Upper lobe of right lung (tissue), 1 donor: ENCODE data around the gene SLC9A5. TPM values are rescaled to one million over a fixed set of nuclear protein-coding genes. Genes with fewer than 3 reads are reported as not detected.
A peak's percentile ranks its signal among the peaks of the same experiment; 100 is the strongest.

Experiments used
- ATAC-seq: fragments of 200-7000 bp; cut with Tn5 transposase; one replicate; pipeline ENCODE4 v1.9.1; 2020; ENCODE audit warnings: mild to moderate bottlenecking, moderate library complexity
- DNase-seq: peaks from one replicate; pipeline ENCODE4 v3.0.0-alpha.2; 2020
- H3K27ac ChIP-seq: fragments of 200-600 bp; one replicate; pipeline ENCODE4 v1.8.0; 2022
- H3K27me3 ChIP-seq: fragments of 200-600 bp; one replicate; pipeline ENCODE4 v1.8.0; 2022; ENCODE audit warnings: mild to moderate bottlenecking
- H3K36me3 ChIP-seq: fragments of 200-600 bp; one replicate; pipeline ENCODE4 v1.8.0; 2022
- H3K4me1 ChIP-seq: fragments of 200-600 bp; one replicate; pipeline ENCODE4 v1.8.0; 2022
- H3K4me3 ChIP-seq: fragments of 200-600 bp; one replicate; pipeline ENCODE4 v1.8.0; 2022; ENCODE audit warnings: mild to moderate bottlenecking
- H3K9me3 ChIP-seq: fragments of 200-600 bp; one replicate; pipeline ENCODE4 v1.8.0; 2022
- intact Hi-C: fragments of 100-400 bp; cut with DNase I; formaldehyde crosslinking; loops from one replicate; pipeline ENCODE4 v1.11.0; 2022
- total RNA-seq: library from RNA; stranded (reverse); fragmentation: NEBNext Ultra II Directional; extraction: Animal tissue kit (Norgen Biotek cat#: 25700); gene quantifications from one replicate; pipeline ENCODE4 v1.2.1, GENCODE V29; 2021
- TF ChIP-seq, protein P1 (sequence below): fragments of 200-600 bp; IDR thresholded peaks from one replicate; pipeline ENCODE4 v1.8.0; 2022; ENCODE audit warnings: antibody characterized with exemption
- donor health status: DM: no; HTN: yes; CAD: no; lungs with severe emphysema.

SLC9A5 gene
- total RNA-seq, 1 donor from 2014 or later: 2.4 TPM

DNA sequence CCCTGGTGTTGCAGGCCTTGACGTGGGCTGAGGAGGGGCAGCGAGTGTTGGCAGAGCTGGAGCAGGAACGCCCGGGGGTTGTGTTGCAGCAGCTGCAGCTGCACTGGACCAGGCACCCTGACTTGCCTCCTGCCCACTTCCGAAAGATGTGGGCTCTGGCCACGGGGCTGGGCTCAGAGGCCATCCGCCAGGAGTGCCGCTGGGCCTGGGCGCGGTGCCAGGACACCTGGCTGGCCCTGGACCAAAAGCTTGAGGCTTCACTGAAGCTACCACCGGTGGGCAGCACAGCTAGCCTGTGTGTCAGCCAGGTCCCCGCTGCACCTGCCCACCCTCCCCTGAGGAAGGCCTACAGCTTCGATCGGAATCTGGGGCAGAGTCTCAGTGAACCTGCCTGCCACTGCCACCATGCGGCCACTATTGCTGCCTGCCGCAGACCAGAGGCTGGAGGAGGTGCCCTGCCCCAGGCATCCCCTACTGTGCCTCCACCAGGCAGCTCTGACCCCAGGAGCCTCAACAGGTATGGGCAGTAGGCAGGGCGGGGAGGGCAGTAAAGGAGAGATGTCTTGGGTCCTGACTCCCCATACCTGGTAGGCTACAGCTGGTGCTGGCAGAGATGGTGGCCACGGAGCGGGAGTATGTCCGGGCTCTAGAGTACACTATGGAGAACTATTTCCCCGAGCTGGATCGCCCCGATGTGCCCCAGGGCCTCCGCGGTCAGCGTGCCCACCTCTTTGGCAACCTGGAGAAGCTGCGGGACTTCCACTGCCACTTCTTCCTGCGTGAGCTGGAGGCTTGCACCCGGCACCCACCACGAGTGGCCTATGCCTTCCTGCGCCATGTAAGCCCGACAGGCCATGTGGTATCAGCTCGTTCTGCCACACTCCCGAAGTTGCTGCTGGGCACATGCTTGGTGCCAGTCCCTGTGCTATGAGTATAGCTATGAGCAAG, 36.2 kb downstream of the SLC9A5 start:
- no peaks in the 10 kb centered on the region for H3K9me3 ChIP-seq
- ATAC-seq: peak; percentile 60
- no peaks in the 10 kb centered on the region for H3K36me3 ChIP-seq
- no peaks in the 10 kb centered on the region for H3K27me3 ChIP-seq
- DNase-seq: no peak
- H3K4me3 ChIP-seq: no peak overlapping the region
- TF ChIP-seq, protein P1, sequence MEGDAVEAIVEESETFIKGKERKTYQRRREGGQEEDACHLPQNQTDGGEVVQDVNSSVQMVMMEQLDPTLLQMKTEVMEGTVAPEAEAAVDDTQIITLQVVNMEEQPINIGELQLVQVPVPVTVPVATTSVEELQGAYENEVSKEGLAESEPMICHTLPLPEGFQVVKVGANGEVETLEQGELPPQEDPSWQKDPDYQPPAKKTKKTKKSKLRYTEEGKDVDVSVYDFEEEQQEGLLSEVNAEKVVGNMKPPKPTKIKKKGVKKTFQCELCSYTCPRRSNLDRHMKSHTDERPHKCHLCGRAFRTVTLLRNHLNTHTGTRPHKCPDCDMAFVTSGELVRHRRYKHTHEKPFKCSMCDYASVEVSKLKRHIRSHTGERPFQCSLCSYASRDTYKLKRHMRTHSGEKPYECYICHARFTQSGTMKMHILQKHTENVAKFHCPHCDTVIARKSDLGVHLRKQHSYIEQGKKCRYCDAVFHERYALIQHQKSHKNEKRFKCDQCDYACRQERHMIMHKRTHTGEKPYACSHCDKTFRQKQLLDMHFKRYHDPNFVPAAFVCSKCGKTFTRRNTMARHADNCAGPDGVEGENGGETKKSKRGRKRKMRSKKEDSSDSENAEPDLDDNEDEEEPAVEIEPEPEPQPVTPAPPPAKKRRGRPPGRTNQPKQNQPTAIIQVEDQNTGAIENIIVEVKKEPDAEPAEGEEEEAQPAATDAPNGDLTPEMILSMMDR: peak; percentile 36
- H3K4me1 ChIP-seq: no peaks in the 10 kb centered on the region
- H3K27ac ChIP-seq: no peak overlapping the region
- intact Hi-C loops: no loop called here

DNA sequence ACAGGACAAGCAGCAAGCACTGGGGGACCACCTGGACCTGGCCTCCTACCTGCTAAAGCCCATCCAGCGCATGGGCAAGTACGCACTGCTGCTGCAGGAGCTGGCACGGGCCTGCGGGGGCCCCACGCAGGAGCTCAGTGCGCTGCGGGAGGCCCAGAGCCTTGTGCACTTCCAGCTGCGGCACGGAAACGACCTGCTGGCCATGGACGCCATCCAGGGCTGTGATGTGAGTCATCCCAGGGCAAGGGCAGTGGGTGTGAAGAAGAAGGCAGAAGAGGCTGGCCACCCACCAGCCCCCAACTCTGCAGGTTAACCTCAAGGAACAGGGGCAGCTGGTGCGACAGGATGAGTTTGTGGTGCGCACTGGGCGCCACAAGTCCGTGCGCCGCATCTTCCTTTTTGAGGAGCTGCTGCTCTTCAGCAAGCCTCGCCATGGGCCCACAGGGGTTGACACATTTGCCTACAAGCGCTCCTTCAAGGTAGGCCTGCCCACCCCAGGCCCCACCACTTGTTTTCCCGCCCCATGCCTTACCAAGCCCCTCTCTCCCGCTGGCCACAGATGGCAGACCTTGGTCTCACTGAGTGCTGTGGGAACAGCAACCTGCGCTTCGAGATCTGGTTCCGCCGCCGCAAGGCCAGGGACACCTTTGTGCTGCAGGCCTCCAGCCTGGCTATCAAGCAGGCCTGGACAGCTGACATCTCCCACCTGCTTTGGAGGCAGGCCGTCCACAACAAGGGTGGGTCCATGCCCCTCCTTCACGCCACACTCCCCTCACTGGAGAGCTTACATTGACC, 37.9 kb downstream of the SLC9A5 start:
- Histone ChIP-seq H3K27ac (no peak overlapping the region), H3K4me3 (no peak overlapping the region), H3K36me3 (no peaks in the 10 kb centered on the region), H3K4me1 (no peaks in the 10 kb centered on the region), H3K27me3 (no peaks in the 10 kb centered on the region), H3K9me3 (no peaks in the 10 kb centered on the region)
- intact Hi-C loops: no loop called here
- DNase-seq (no peak), ATAC-seq (no peak)
- TF ChIP-seq, protein P1: no peak

DNA sequence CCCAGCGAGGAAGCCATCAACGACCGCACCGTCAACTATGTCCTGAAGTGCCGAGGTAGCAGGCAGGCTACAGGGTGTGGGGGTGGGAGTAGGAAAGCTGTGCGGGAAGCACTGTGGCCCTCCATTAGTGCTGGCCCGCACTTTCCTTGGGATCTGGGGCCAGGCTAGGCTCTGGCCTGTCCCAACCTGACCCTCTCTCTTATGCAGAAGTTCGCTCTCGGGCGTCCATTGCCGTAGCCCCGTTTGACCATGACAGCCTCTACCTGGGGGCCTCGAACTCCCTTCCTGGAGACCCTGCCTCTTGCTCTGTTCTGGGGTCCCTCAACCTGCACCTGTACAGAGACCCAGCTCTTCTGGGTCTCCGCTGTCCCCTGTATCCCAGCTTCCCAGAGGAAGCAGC, 39.2 kb downstream of the SLC9A5 start:
- no peak overlapping the region for H3K4me3 ChIP-seq
- ATAC-seq (no peak), DNase-seq (no peak)
- TF ChIP-seq, protein P1: no peak
- H3K36me3 ChIP-seq: no peaks in the 10 kb centered on the region
- intact Hi-C loops: no loop called here
- no peaks in the 10 kb centered on the region for H3K4me1 ChIP-seq
- no peaks in the 10 kb centered on the region for H3K9me3 ChIP-seq
- no peaks in the 10 kb centered on the region for H3K27me3 ChIP-seq
- H3K27ac ChIP-seq: no peak overlapping the region

DNA sequence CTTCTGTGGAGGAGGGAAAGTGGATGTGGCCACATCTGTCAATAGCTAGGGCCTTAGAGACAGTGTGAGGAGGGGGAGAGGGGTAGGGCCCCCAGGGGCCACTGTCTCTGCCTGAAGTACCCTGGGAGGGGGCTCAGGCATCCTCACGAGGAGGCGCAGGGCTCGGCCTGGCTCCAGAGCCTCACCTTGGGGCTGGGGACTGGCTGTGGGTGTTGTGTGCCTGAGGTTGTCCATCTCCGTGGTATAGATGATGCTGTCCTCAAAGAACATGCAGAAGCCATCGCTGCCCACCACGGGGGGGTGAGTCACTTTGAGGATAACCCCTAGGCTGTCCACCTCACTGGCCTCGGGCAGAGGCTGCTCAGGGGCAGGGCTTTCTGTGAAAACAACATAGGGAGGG, 42.7 kb downstream of the SLC9A5 start:
- no peaks in the 10 kb centered on the region for H3K9me3 ChIP-seq
- H3K36me3 ChIP-seq: no peaks in the 10 kb centered on the region
- no peaks in the 10 kb centered on the region for H3K27me3 ChIP-seq
- H3K27ac ChIP-seq: no peak overlapping the region
- no peak for ATAC-seq
- TF ChIP-seq, protein P1: no peak
- H3K4me1 ChIP-seq: no peaks in the 10 kb centered on the region
- intact Hi-C loops: no loop called here
- no peak overlapping the region for H3K4me3 ChIP-seq
- no peak for DNase-seq

DNA sequence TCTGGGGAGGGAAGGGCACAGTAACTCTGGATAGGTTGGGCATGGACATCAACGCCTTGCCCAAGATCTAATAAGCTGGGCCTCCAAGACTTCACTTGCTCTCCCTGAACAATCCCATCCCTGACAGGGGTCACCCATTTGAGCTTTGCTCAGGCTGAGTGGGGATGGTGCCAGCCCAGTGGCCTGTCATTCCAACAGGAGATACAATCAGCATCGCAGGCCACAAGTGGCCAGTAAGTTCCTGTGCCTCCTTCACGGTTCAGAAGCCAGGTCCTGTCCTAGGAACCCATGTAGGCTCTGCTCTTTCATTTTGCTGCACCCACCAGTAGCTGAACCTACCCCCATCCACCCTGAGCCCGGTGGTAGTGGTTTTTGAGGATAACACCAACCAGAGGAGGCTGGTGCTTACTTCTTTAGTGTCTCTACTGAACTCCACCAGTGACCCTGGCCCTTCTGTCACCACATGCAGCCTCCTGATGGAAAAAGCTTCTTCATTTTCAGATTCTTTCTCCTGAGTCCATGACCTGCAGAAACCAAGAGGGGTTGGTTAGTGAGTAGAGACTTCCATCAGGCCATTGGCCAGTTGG, 45.5 kb downstream of the SLC9A5 start:
- Histone ChIP-seq H3K36me3 (no peaks in the 10 kb centered on the region), H3K4me1 (no peaks in the 10 kb centered on the region), H3K27me3 (no peaks in the 10 kb centered on the region), H3K27ac (no peak overlapping the region), H3K4me3 (no peak overlapping the region), H3K9me3 (no peaks in the 10 kb centered on the region)
- ATAC-seq (no peak), DNase-seq (no peak)
- intact Hi-C loops: no loop called here
- TF ChIP-seq, protein P1: no peak
